ENCODE results near the gene NMRK2.

The NMRK2 gene

DNA sequence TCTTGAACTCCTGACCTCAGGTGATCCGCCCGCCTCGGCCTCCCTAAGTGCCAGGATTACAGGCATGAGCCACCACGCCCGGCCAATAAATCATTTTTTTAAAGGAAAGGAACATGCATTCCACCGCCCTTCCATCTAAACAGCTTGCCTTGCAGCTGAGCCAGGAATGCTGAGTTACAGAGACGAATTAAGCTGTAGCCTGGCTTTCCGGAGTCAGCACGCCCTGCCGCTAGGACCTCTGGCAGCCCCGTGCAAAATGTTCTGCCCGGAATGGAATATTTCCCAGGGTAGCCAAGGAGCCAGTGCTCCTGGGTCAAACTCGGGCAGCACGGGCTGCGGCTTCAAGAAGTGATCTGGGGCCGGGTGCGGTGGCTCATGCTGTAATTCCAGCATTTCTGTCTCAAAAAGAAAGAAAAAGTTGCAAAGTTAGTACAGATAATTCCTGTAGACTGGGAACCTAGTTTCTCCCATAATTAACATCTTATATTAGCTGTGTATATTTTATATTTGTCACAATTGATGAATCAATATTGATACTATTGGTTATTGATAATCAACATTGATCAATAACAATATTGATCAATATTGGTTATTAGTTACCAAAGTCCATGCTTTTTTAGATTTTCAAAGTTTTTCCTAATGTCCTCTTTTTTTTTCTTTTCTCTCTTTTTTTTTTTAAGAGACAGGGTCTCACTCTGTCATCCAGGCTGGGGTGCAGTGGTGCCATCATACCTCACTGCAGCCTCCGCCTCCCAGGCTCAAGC lies 33.2 kb upstream of the NMRK2 start:
- H3K4me3 ChIP-seq (replicated peaks in 1 of 2; ENCODE audit: low read depth in 2 of 2, low read length in 2 of 2), result no peak overlapping the region
- no peak for DNase-seq (ENCODE audit: low read depth in 2 of 2)
- TF ChIP-seq, protein P1, sequence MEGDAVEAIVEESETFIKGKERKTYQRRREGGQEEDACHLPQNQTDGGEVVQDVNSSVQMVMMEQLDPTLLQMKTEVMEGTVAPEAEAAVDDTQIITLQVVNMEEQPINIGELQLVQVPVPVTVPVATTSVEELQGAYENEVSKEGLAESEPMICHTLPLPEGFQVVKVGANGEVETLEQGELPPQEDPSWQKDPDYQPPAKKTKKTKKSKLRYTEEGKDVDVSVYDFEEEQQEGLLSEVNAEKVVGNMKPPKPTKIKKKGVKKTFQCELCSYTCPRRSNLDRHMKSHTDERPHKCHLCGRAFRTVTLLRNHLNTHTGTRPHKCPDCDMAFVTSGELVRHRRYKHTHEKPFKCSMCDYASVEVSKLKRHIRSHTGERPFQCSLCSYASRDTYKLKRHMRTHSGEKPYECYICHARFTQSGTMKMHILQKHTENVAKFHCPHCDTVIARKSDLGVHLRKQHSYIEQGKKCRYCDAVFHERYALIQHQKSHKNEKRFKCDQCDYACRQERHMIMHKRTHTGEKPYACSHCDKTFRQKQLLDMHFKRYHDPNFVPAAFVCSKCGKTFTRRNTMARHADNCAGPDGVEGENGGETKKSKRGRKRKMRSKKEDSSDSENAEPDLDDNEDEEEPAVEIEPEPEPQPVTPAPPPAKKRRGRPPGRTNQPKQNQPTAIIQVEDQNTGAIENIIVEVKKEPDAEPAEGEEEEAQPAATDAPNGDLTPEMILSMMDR (IDR thresholded peaks at IDR 0.05; ENCODE audit: low read depth, low read length), result no peak

- TF ChIP-seq, protein P1 (IDR thresholded peaks at IDR 0.05; ENCODE audit: low read depth, low read length), result no peak
- H3K4me3 ChIP-seq (replicated peaks in 1 of 2; ENCODE audit: low read depth in 2 of 2, low read length in 2 of 2), result no peak overlapping the region
- no peak for DNase-seq (ENCODE audit: low read depth in 2 of 2)
Measured at GRCh38 chr19:3902317-3902973, 30.4 kb upstream of the NMRK2 start.

DNA sequence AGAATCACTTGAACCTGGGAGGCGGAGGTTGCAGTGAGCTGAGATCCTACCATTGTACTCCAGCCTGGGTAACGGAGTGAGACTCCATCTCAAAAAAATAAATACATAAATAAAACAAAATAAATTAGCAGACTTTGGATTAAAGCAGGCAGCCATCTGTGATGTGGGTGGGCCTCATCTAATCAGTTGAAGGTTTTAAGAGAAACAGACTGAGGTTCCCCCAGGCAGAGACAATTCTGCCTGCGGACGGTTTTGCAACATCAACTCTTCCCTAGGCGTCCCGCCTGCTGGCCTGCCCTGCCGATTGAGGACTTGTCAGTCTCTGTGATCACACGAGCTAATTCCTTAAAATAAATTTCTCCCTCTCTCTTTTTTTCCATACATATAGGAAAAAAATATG lies 28.6 kb upstream of the NMRK2 start:
- no peak for DNase-seq (ENCODE audit: low read depth in 2 of 2)
- no peak overlapping the region for H3K4me3 ChIP-seq (replicated peaks in 1 of 2; ENCODE audit: low read depth in 2 of 2, low read length in 2 of 2)
- TF ChIP-seq, protein P1 (IDR thresholded peaks at IDR 0.05; ENCODE audit: low read depth, low read length), result no peak

GRCh38 chr19:3907626-3908265 lies 25.1 kb upstream of the NMRK2 start:
- no peak for DNase-seq (ENCODE audit: low read depth in 2 of 2)
- H3K4me3 ChIP-seq (replicated peaks in 1 of 2; ENCODE audit: low read depth in 2 of 2, low read length in 2 of 2), result no peak overlapping the region
- TF ChIP-seq, protein P1 (IDR thresholded peaks at IDR 0.05; ENCODE audit: low read depth, low read length), result no peak

DNA sequence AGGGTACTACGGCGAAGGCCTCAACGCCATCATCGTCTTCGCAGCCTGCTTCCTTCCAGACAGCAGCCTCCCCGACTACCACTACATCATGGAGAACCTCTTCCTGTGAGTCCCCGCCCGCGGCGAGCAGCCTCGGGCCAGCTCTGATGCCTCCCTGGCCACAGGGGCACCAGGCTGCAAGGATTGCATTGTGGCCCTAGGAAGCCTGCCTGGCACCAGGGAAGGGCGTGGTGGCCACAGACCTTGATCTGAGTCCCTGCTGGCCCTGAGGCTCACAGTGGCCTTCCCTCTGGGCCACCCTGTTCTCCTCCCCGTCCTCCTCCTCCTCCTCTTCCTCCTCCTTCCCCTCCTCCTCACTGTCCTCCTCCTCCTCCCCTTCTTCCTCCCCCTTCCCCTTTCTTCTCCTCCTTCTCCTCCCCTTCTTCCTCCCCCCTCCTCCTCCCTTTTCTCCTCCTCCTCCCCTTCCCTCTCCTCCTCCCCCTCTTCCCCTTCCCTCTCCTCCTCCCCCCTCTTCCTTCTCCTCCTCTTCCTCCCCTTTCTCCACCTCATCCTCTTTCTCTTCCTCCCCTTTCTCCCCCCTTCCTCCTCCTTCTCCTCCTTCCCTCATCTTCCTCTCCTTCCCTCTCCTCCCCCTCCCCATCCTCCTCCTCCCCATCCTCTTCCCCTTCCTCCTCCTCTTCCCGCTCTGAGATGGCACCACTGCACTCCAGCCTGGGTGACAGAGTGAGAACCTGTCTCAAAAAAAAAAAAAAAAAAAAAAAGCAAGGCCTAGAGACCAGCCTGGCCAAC lies 24.4 kb upstream of the NMRK2 start:
- no peak for DNase-seq (ENCODE audit: low read depth in 2 of 2)
- TF ChIP-seq, protein P1 (IDR thresholded peaks at IDR 0.05; ENCODE audit: low read depth, low read length), result no peak
- H3K4me3 ChIP-seq (replicated peaks in 1 of 2; ENCODE audit: low read depth in 2 of 2, low read length in 2 of 2), result no peak overlapping the region

DNA sequence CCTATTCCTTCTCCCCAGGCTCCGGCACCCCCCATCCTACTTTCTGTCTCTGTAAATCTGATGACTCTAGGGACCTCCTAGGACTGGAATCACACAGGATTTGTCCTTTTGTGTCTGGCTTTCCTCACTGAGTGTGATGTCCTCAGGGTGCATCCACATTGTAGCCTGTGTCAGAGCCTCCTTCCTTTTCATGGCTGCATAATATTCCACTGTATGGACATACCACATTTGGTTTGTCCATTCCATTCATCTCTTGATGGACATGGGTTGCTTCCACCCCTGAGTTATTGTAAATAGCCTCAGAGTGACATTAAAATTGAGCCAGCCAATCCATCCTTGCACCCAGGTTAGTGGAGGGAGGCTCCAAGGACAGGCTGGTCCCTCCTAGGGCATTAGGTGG lies 22.8 kb upstream of the NMRK2 start:
- no peak overlapping the region for H3K4me3 ChIP-seq (replicated peaks in 1 of 2; ENCODE audit: low read depth in 2 of 2, low read length in 2 of 2)
- no peak for DNase-seq (ENCODE audit: low read depth in 2 of 2)
- TF ChIP-seq, protein P1 (IDR thresholded peaks at IDR 0.05; ENCODE audit: low read depth, low read length), result no peak
